Loucy (cell line): Measurements from ENCODE around the gene ALB.

Source experiments
- H2AFZ ChIP-seq: fragments of 200-600 bp; sonication (generic); 2 replicates; pipeline ENCODE4 v1.6.0; 2016; ENCODE audit warnings: antibody characterized with exemption, mild to moderate bottlenecking, low read length, moderate library complexity
- H3F3A ChIP-seq: fragments of 200-600 bp; 2 replicates; pipeline ENCODE4 v1.6.0; 2016; ENCODE audit warnings: antibody characterized with exemption, low read depth, mild to moderate bottlenecking
- H3K27me3 ChIP-seq: fragments of 200-600 bp; sonication (generic); 2 replicates; pipeline ENCODE4 v1.6.1; 2014; ENCODE audit warnings: low read length, mild to moderate bottlenecking; ENCODE audit not compliant: insufficient read depth, poor library complexity, severe bottlenecking
- H3K36me3 ChIP-seq: fragments of 200-600 bp; sonication (generic); 2 replicates; pipeline ENCODE4 v1.6.1; 2016; ENCODE audit warnings: low read length; ENCODE audit not compliant: insufficient read depth
- H3K4me1 ChIP-seq: fragments of 200-600 bp; sonication (generic); 2 replicates; pipeline ENCODE4 v1.5.1; 2014; ENCODE audit warnings: low read length, mild to moderate bottlenecking; ENCODE audit not compliant: insufficient read depth, poor library complexity, severe bottlenecking
- H3K4me2 ChIP-seq: fragments of 200-600 bp; sonication (generic); 2 replicates; pipeline ENCODE4 v1.6.0; 2014; ENCODE audit warnings: antibody characterized with exemption, low read length, low read depth, mild to moderate bottlenecking; ENCODE audit not compliant: poor library complexity, severe bottlenecking
- H3K4me3 ChIP-seq: fragments of 200-600 bp; sonication (generic); 2 replicates; pipeline ENCODE4 v1.5.1; 2014; ENCODE audit warnings: low read length, mild to moderate bottlenecking, mixed read lengths; ENCODE audit not compliant: poor library complexity, severe bottlenecking
- H3K79me2 ChIP-seq: fragments of 200-600 bp; sonication (generic); 2 replicates; pipeline ENCODE4 v1.6.1; 2014; ENCODE audit warnings: low read length; ENCODE audit not compliant: insufficient read depth
- H3K9ac ChIP-seq: fragments of 200-600 bp; sonication (generic); 2 replicates; pipeline ENCODE4 v1.6.0; 2014; ENCODE audit warnings: mild to moderate bottlenecking, low read depth, low read length, moderate library complexity; ENCODE audit not compliant: poor library complexity, severe bottlenecking
- H3K9me2 ChIP-seq: fragments of 200-600 bp; sonication (generic); replicated peaks from 2 replicates; pipeline ENCODE4 v1.6.1; 2016; ENCODE audit warnings: low read depth, low read length, mixed read lengths
- H3K9me3 ChIP-seq: fragments of 200-600 bp; sonication (generic); 2 replicates; pipeline ENCODE4 v1.6.1; 2014; ENCODE audit warnings: mild to moderate bottlenecking, antibody characterized with exemption, low read length, low read depth; ENCODE audit not compliant: insufficient read depth
- H4K20me1 ChIP-seq: fragments of 200-600 bp; sonication (generic); 2 replicates; pipeline ENCODE4 v1.6.0; 2014; ENCODE audit warnings: antibody characterized with exemption, low read length, mild to moderate bottlenecking; ENCODE audit not compliant: insufficient read depth, poor library complexity, severe bottlenecking
- CTCF ChIP-seq: fragments of 200-600 bp; sonication (generic); conservative IDR thresholded peaks from 2 replicates; pipeline ENCODE4 v1.5.1; 2014; ENCODE audit warnings: mild to moderate bottlenecking, antibody characterized with exemption, low read length
- EZH2phosphoT487 ChIP-seq: fragments of 200-600 bp; IDR thresholded peaks from 2 replicates; pipeline ENCODE4 v1.6.1; 2018; ENCODE audit warnings: antibody characterized with exemption, mild to moderate bottlenecking, moderate library complexity, borderline replicate concordance

The ALB gene

GRCh38 chr4:73376251-73376650 is 27.8 kb upstream of the ALB start:
- no peak overlapping the region for H3K9ac ChIP-seq
- TF ChIP-seq EZH2phosphoT487, result no peak
- TF ChIP-seq CTCF, result no peak

GRCh38 chr4:73376976-73377375 is 27.1 kb upstream of the ALB start:
- Histone ChIP-seq H3K9ac (no peak overlapping the region), H3K9me3 (no peaks in the 10 kb centered on the region), H4K20me1 (no peaks in the 10 kb centered on the region), H3K27me3 (no peaks in the 10 kb centered on the region), H3K9me2 (no peaks in the 10 kb centered on the region), H3K36me3 (no peaks in the 10 kb centered on the region), H3K4me2 (no peak overlapping the region), H3K79me2 (no peaks in the 10 kb centered on the region), H2AFZ (no peak overlapping the region), H3F3A (no peaks in the 10 kb centered on the region), H3K4me1 (no peaks in the 10 kb centered on the region), H3K4me3 (no peak overlapping the region)
- TF ChIP-seq CTCF (no peak), EZH2phosphoT487 (no peak)

More at GRCh38 chr4:73376251-73376650, 27.8 kb upstream of the ALB start:
- H3K9me2 ChIP-seq, result no peaks in the 10 kb centered on the region
- H3K4me1 ChIP-seq, result no peaks in the 10 kb centered on the region
- H3K4me2 ChIP-seq, result no peak overlapping the region
- H3K9me3 ChIP-seq, result no peaks in the 10 kb centered on the region
- H3K79me2 ChIP-seq, result no peaks in the 10 kb centered on the region
- H4K20me1 ChIP-seq, result no peaks in the 10 kb centered on the region
- H3K4me3 ChIP-seq, result no peak overlapping the region
- no peaks in the 10 kb centered on the region for H3K36me3 ChIP-seq
- no peaks in the 10 kb centered on the region for H3K27me3 ChIP-seq
- H2AFZ ChIP-seq, result no peak overlapping the region
- no peaks in the 10 kb centered on the region for H3F3A ChIP-seq

GRCh38 chr4:73378887-73379286 is 25.2 kb upstream of the ALB start:
- Histone ChIP-seq H3K9ac (no peak overlapping the region), H3K4me2 (no peak overlapping the region), H3K79me2 (no peaks in the 10 kb centered on the region), H3K36me3 (no peaks in the 10 kb centered on the region), H3K27me3 (no peaks in the 10 kb centered on the region), H3K4me1 (no peaks in the 10 kb centered on the region), H4K20me1 (no peaks in the 10 kb centered on the region), H3K9me3 (no peaks in the 10 kb centered on the region), H2AFZ (no peak overlapping the region), H3K4me3 (no peak overlapping the region), H3K9me2 (no peaks in the 10 kb centered on the region), H3F3A (no peaks in the 10 kb centered on the region)
- TF ChIP-seq CTCF (no peak), EZH2phosphoT487 (no peak)
